Neural progenitor cell (in vitro differentiated cells): ENCODE measurements around the gene OPN1MW.
"Not testable (repeated sequence)": the region's sequence is repeated elsewhere in the genome, so short reads cannot be mapped to it uniquely, and the experiment has no call there.

Source experiments
- EZH2 ChIP-seq: fragments of 200-600 bp; sonication (generic); IDR thresholded peaks from 2 replicates; pipeline ENCODE4 v1.6.1; 2017; ENCODE audit warnings: antibody characterized with exemption, mild to moderate bottlenecking, moderate library complexity
- EZH2phosphoT487 ChIP-seq: fragments of 200-600 bp; sonication (generic); IDR thresholded peaks from 2 replicates; pipeline ENCODE4 v1.6.1; 2017; ENCODE audit warnings: antibody characterized with exemption
- TF ChIP-seq, protein P1 (sequence below): fragments of 200-600 bp; sonication (generic); IDR thresholded peaks from 2 replicates; pipeline ENCODE4 v1.5.1; 2017; ENCODE audit warnings: antibody characterized with exemption, mild to moderate bottlenecking

DNA sequence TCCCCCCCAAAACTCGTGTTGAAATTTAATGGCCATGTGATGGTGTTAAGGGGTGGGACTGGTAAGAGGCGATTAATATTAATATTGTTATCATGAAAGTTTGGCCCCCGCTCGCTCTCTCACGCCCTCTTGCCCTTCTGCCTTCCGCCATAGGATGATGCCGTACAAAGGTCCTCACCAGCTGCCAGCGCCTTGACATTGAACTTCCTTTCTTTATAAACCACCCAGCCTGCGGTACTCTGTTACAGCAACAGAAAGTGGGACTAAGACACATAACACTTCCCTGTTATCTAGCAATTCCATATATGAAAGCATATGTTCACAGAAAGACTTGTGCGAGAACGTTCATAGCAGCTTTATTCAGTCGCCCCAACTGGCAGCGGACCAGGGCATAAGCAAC, 14.0 kb upstream of the OPN1MW start:
- TF ChIP-seq, protein P1, sequence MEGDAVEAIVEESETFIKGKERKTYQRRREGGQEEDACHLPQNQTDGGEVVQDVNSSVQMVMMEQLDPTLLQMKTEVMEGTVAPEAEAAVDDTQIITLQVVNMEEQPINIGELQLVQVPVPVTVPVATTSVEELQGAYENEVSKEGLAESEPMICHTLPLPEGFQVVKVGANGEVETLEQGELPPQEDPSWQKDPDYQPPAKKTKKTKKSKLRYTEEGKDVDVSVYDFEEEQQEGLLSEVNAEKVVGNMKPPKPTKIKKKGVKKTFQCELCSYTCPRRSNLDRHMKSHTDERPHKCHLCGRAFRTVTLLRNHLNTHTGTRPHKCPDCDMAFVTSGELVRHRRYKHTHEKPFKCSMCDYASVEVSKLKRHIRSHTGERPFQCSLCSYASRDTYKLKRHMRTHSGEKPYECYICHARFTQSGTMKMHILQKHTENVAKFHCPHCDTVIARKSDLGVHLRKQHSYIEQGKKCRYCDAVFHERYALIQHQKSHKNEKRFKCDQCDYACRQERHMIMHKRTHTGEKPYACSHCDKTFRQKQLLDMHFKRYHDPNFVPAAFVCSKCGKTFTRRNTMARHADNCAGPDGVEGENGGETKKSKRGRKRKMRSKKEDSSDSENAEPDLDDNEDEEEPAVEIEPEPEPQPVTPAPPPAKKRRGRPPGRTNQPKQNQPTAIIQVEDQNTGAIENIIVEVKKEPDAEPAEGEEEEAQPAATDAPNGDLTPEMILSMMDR: not testable (repeated sequence)
- TF ChIP-seq EZH2, EZH2phosphoT487: not testable (repeated sequence)
